Stimulated activated CD4-positive, alpha-beta T cell treated with anti-CD3 and anti-CD28 coated beads, Interleukin-1b, Interleukin-23, amount 100 ng/mL, for 24 hours (primary cell): ENCODE results near the gene ETV6.

ENCODE experiments used
- DNase-seq, 4 experiments: peaks; one replicate each; pipeline ENCODE4 v3.0.0-alpha.2; 2020; ENCODE audit warnings: low read depth in 4 of 4, low spot score in 1 of 4

The ETV6 gene

GRCh38 chr12:11877869-11878780, 228.7 kb downstream of the ETV6 start:
- no peak for DNase-seq

GRCh38 chr12:11879306-11879705, 229.8 kb downstream of the ETV6 start:
- DNase-seq = no peak

DNA sequence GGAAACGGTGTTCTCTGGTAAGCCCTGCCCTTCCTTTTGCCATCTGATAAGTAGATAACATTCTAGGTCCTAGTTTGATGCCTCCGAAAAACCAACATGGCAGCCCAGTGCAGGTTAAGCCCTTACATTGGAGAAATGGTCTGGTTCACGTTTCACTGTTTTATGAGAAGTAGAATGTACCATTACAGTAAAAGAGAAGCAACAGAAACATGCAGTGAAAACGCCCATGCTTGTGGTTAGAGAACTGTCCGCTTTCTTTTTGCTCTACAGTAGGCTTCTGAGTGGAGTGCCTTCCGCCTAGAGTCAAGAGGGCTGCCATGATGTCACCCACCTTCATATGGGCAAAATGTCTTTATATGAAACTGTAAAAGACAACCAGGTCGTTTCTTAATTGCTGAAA, 230.9 kb downstream of the ETV6 start:
- DNase-seq = no peak

DNA sequence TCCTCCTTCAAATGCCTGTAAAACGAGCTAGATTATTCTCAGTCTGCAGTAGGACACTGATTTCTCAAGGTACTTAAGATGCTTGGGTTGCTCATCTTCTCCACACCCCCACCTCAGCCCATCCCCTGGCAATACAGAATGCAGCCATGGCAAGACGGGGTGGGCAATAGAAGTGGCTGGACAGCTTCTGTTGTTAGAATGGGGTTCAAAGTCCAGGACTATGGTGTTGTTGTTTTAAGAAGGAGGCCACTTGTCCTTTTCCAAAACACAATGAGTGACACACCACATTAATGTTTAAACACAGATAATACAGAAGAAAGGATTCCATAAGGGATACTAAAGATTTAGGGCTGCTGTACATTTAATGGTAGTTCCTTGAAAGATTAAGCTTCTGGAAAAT, 232.4 kb downstream of the ETV6 start:
- DNase-seq = no peak

GRCh38 chr12:11882301-11883019, 233.0 kb downstream of the ETV6 start:
- no peak for DNase-seq

- no peak for DNase-seq
Observed at GRCh38 chr12:11884116-11884515, 234.6 kb downstream of the ETV6 start.

DNA sequence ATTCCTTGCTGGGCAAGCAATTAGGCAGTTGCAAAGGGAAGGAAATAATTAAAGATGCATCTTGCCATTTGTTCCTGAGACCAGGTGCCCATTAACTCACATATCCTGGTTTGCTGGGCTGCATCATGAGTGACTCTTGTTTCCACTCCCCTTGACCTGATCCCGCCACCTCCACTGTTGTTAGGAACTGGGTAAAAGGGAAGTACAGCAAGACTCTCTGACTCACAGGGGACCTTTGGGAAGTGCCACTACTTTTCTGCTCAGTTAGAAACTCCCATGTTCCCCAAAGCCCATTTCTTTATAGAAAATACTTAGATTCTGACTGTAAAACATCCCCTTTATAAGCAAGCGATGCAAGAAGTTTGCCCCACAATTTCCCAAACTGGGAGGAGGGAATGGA, 235.2 kb downstream of the ETV6 start:
- no peak for DNase-seq

DNA sequence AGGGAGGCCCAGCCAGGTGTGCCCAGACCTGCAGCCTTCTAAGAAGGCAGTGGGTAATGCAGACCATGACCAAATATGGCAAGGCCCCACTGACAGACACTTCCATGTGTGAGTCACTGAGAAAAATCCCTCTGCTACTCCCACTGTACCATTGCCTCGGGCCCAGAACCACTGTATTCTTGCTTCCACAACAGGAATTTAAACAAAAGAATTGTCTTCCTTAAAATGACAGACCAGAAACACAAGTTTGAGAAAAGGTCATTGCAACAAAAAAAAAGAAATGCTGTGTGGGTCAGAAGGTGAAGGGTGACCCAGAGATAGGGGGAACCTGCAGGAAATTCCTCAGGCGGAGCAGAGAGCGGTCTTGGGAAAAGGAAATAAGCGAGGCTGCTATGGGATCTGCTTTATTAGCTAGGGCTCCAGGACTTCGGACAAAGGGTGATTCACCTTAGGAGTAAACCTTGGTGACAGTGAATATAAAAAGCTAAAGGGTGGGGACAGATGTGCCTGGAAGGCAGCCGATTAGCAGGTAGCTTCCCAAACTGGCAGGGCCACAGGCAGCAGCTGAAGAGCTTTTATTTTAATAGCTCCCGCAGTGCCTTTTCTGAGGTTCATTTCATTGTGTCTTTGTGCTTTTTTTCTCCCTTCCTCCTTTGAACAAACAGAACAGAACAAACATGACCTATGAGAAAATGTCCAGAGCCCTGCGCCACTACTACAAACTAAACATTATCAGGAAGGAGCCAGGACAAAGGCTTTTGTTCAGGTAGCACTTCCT, 236.0 kb downstream of the ETV6 start:
- DNase-seq = no peak

DNA sequence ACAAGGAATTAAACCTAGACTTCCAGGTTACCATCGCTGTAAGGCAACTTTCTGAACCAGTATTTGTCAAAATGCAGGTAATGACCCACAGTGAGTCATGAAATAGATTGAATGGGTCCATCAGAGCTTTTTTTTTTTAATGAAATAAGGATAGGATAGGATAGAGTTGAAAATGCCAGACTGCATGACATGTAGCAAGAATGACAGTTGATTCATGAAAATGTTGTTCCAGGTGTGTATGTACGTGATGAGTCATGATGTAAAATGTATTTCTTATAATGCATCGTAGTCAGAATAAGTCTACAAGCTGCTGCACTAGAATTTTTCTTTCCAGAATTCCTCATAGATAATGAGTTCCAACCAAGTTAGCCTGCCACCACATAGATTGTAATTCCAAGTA, 236.9 kb downstream of the ETV6 start:
- DNase-seq = no peak

DNA sequence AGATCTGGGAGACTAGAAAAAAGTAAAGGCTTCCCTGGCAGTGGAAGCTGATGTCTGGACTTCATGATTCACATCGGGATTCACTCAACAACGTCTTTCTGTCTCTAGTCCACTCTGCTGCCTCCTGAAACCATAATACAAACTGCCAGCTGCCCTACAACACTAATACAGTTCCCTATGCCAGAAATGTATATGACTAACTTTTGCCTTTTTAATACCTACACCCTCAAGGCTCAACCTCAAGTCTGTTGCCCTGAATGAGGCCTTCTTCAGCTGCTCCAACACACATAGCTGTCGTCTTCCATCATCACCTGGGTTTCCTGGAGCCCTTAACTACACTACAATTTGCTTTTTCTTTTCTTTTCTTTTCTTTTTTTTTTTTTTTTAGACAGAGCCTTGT, 238.6 kb downstream of the ETV6 start:
- no peak for DNase-seq

- no peak for DNase-seq
Observed at GRCh38 chr12:11891346-11891745, 241.9 kb downstream of the ETV6 start.

DNA sequence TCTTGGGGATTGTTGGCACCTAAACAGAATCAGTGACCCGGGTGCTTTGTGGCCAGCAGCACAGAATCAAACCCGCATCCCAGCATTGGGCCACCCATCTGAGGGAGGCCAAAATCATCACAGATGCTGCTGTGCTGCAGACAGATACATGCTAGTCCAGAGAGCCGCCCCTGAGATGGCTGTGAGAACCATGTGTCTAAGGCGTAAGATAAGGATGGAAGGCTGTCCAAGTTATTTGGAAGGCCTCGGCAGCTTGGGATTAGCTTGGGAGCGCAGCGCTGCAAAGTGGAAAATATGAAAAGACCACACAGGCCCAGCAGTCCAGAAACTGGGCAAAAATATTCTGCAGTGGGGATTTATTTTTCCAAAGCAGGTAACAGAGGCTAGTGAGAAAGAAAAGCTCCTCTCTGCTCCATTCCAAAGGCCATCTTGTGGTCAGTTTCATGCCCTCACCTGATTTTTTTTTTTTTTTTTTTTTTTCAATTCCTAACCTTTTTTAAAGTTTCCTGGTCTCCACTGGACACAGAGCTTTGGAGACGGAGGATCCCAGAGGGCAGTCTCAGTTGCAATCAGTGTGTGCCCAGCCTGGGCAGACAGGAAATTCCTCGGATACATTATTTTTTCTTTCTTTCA, 242.4 kb downstream of the ETV6 start:
- no peak for DNase-seq

DNA sequence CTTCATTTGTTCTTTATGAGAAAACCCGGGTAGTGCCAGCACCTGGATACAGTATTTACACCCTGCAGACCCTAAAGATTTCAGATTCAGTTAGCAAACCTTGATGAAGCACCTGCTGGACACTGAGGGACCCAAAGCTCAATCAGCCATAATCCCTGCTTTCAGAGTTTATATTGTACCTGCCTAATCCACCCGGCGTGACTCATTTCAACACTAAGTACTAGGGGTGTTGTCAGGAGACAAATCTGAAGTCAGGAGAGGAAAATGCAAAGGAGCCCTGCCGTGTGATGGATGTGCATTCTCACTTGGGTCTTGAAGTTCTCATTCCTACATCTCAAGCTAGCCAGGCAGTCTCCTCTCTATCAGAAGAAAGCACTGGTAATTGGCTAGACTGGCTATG, 244.5 kb downstream of the ETV6 start:
- DNase-seq = no peak

GRCh38 chr12:11894890-11895289, 245.4 kb downstream of the ETV6 start:
- no peak for DNase-seq

GRCh38 chr12:11895421-11896078, 246.1 kb downstream of the ETV6 start:
- no peak for DNase-seq

GRCh38 chr12:11896417-11896929, 247.0 kb downstream of the ETV6 start:
- no peak for DNase-seq

DNA sequence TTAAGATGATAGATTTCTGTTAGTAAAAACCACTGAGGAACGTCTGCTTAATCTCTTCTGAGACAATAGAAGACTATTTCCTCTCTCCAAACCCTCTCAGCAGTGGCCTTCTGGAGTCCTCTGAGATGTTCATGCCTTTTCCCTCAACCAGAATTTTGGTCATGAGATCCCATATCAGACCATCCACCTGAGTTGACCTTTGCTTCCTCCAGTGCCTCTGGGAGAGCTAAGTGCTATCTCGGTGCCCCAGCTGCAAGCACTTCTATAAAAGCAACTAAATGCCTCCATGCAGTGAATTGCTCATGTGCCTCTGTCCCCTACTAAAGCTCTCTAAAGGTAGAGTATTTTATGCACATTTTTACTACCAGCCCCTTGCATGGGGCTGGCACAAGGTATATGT, 248.4 kb downstream of the ETV6 start:
- DNase-seq = no peak

DNA sequence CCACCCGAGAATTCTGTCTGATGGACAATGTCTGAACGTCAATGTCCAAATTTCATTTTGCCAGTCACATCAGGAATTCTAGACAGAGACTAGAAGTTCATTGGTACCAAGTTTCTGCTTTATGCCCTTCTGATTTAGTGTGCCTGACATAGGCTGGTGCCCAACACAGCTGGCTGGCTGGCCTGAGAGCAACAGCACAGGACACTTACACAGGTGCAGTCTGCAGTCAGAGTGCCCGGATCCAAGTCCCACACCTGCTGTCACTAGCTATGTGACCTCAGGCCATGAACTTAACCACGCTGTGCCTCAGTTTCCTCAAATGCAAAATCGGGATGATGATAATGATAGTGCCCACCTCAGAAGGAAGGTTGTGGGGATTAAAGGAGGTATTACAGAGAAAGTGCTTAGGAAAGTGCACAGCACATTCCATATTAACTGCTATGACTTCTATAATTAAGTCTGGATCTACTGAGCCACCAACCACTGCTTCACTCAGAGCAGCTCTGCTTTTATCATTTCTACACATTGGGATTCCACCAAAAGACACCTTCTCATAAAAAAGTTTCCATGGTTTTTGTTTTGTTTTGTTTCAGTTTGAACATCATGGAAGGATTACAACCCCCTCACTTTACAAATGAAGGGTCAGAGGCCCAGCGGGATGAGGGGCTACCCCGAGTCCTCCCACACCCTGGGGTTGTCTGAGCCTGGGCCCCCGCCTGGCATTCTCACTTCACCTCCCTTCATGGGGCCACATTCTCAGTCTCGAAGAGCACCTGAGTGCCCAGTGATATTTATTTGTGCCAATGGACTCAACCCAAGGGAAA, 252.4 kb downstream of the ETV6 start:
- peak in 2 of 4 experiments; percentile 41 to 62 for DNase-seq

DNA sequence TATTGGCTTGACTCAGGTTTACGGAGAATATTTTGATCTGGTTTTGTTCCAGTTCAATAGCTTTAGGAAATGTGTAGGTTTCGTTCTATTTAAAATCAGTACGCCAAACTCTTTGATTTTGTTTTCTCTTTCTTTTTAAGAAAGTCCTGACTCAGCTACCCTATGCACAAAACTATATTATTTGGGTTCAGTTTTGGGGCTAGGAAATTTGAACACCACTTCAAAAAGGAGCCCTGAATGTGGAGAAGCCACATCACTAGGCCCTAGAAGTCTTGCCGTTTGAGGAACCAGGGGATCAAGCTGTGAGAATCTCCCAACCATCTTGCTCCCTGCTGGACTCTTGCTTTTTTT, 253.0 kb downstream of the ETV6 start:
- no peak for DNase-seq

DNA sequence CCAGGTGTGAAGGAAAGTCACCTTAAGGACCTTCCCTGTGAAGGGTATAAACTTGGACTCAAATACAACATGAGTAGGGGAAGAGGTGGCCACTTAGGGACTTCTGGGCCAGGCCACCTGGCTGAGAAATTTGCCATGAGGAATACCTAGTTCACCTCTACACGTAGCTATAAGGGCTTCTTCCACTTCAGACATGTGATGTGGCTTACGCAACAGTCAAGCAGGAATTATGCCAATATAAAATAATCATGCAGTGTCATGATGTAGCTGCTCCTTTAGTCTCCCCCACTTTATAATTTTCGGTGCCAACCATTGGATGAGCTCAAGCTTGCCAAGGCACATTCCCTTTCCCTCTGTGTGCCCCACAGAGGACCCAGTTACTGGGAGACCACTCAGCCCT, 254.7 kb downstream of the ETV6 start:
- no peak for DNase-seq
